Vagina (tissue), 2 donors: Measurements from ENCODE around the gene RAD52.

ENCODE experiments used
- CTCF ChIP-seq, 3 experiments: fragments of 450-650 bp in 2 of 3; fragments of 200-600 bp in 1 of 3; sonication (generic) in 1 of 3; IDR thresholded peaks; one replicate each; pipeline ENCODE4 v1.5.1; 2017 to 2019; ENCODE audit warnings: antibody characterized with exemption in 3 of 3, mild to moderate bottlenecking in 2 of 3, moderate library complexity in 2 of 3
- POLR2A ChIP-seq, 2 donors: fragments of 450-650 bp; IDR thresholded peaks; one replicate each; pipeline ENCODE4 v1.6.1; 2017; ENCODE audit warnings: antibody characterized with exemption in 2 of 2, mild to moderate bottlenecking in 2 of 2, moderate library complexity in 2 of 2
- POLR2AphosphoS5 ChIP-seq, 2 donors: sonication (generic); formaldehyde crosslinking; IDR thresholded peaks; one replicate each; pipeline ENCODE4 v1.9.0; 2017; ENCODE audit warnings: antibody characterized with exemption in 2 of 2, mild to moderate bottlenecking in 2 of 2, low read depth in 1 of 2; ENCODE audit not compliant: insufficient read depth in 1 of 2

DNA sequence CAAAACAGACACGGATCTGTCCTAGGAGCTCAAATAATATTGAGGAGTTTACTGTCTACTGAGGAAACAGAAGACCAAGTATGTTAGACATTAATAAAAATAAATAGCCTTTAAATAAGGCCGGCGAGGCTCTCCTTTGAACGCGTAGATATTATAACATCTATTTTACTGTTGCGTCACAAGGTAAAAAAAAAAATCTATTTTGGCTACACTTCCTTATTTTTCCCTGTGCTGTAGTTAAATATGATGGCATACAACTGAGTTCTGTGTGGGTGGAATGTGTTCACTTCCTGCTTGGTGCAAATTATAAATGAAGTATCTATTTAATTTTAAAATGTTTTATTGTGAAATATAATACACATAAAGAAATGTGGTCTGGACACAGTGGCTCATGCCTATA is 17.2 kb upstream of the RAD52 start:
- no peak for TF ChIP-seq CTCF (IDR thresholded peaks at IDR 0.05)
- no peak for TF ChIP-seq POLR2A (IDR thresholded peaks at IDR 0.05)
- no peak for TF ChIP-seq POLR2AphosphoS5 (IDR thresholded peaks at IDR 0.05; ENCODE audit: insufficient read depth in 1 of 2, low read depth in 1 of 2)
